Uterus (tissue), 4 donors: ENCODE data around the gene SPRR2B. TPM values are rescaled to one million over a fixed set of nuclear protein-coding genes. Genes with fewer than 3 reads are reported as not detected.

Experiments
- DNase-seq, 2 donors: peaks; one replicate each; pipeline ENCODE4 v3.0.0-alpha.2; 2019 to 2020
- H3K27ac ChIP-seq, 2 donors: fragments of 200-600 bp; sonication (generic); 1 replicate in 1 of 2; 2 replicates in 1 of 2; pipeline ENCODE4 v1.5.1; 2016 to 2018
- H3K27me3 ChIP-seq, 2 donors: fragments of 200-600 bp; sonication (generic); one replicate each; pipeline ENCODE4 v1.5.1; 2018 to 2019; ENCODE audit warnings: control low read depth in 1 of 2
- H3K36me3 ChIP-seq, 2 donors: fragments of 200-600 bp; sonication (generic); one replicate each; pipeline ENCODE4 v1.5.1; 2019; ENCODE audit warnings: control low read depth in 1 of 2
- H3K4me1 ChIP-seq, 2 donors: fragments of 200-600 bp; sonication (generic); one replicate each; pipeline ENCODE4 v1.5.1; 2018 to 2019; ENCODE audit warnings: control low read depth in 1 of 2
- H3K4me3 ChIP-seq, 2 donors: fragments of 200-600 bp; sonication (generic); 1 replicate in 1 of 2; 2 replicates in 1 of 2; pipeline ENCODE4 v1.5.1; 2018 to 2019; ENCODE audit warnings: mild to moderate bottlenecking in 1 of 2
- H3K9me3 ChIP-seq, 2 donors: fragments of 200-600 bp; sonication (generic); one replicate each; pipeline ENCODE4 v1.5.1; 2019; ENCODE audit warnings: control low read depth in 1 of 2
- POLR2A ChIP-seq, 2 donors: fragments of 450-650 bp; IDR thresholded peaks; one replicate each; pipeline ENCODE4 v1.6.1; 2016; ENCODE audit warnings: antibody characterized with exemption in 2 of 2, mild to moderate bottlenecking in 1 of 2, moderate library complexity in 1 of 2
- intact Hi-C: fragments of 100-400 bp; cut with DNase I; formaldehyde crosslinking; loops from one replicate; pipeline ENCODE4 v1.15.1; 2023; ENCODE audit warnings: low total_unique reads
- total RNA-seq, 4 donors: library from RNA; depleted of rRNA in 3 of 4; stranded (reverse); fragments of >200 nt in 3 of 4; gene quantifications; one replicate each; pipeline versions ENCODE4 v1.1.0 to v1.2.4, GENCODE V29; 2014 to 2023
- TF ChIP-seq, protein P1 (sequence below), 4 experiments: fragments of 200-600 bp in 2 of 4; fragments of 450-650 bp in 2 of 4; sonication (generic) in 2 of 4; IDR thresholded peaks; one replicate each; pipeline ENCODE4 v1.5.1; 2016 to 2019; ENCODE audit warnings: antibody characterized with exemption in 4 of 4, mild to moderate bottlenecking in 2 of 4, moderate library complexity in 1 of 4
- donor health status: DM: yes; HTN: yes; CAD: no.

SPRR2B gene
- total RNA-seq, 4 donors from 2014 or later, result not detected

DNA sequence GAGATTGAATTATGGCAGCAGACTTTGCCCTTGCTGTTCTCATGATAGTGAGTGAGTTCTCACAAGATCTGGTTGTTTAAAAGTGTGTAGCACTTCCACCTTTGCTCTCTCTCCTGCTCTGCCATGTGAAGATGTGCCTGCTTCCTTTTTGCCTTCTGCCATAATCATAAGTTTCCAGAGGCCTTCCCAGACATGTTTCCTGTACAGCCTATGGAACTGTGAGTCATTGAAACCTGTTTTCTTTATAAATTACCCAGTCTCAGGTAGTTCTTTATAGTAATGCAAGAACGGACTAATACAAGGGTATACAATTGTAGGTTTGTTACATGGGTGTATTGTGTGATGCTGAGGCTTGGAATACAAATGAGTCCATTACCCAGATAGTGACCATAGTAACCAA, 36.2 kb downstream of the SPRR2B start:
- intact Hi-C loops, result no loop called here
- H3K4me1 ChIP-seq, result no peaks in the 10 kb centered on the region
- H3K36me3 ChIP-seq, result no peaks in the 10 kb centered on the region
- no peaks in the 10 kb centered on the region for H3K27me3 ChIP-seq
- no peak overlapping the region for H3K4me3 ChIP-seq
- H3K9me3 ChIP-seq, result no peaks in the 10 kb centered on the region
- TF ChIP-seq, protein P1, sequence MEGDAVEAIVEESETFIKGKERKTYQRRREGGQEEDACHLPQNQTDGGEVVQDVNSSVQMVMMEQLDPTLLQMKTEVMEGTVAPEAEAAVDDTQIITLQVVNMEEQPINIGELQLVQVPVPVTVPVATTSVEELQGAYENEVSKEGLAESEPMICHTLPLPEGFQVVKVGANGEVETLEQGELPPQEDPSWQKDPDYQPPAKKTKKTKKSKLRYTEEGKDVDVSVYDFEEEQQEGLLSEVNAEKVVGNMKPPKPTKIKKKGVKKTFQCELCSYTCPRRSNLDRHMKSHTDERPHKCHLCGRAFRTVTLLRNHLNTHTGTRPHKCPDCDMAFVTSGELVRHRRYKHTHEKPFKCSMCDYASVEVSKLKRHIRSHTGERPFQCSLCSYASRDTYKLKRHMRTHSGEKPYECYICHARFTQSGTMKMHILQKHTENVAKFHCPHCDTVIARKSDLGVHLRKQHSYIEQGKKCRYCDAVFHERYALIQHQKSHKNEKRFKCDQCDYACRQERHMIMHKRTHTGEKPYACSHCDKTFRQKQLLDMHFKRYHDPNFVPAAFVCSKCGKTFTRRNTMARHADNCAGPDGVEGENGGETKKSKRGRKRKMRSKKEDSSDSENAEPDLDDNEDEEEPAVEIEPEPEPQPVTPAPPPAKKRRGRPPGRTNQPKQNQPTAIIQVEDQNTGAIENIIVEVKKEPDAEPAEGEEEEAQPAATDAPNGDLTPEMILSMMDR (IDR thresholded peaks at IDR 0.05), result no peak
- TF ChIP-seq POLR2A (IDR thresholded peaks at IDR 0.05), result no peak
- DNase-seq, result no peak
- no peak overlapping the region for H3K27ac ChIP-seq

DNA sequence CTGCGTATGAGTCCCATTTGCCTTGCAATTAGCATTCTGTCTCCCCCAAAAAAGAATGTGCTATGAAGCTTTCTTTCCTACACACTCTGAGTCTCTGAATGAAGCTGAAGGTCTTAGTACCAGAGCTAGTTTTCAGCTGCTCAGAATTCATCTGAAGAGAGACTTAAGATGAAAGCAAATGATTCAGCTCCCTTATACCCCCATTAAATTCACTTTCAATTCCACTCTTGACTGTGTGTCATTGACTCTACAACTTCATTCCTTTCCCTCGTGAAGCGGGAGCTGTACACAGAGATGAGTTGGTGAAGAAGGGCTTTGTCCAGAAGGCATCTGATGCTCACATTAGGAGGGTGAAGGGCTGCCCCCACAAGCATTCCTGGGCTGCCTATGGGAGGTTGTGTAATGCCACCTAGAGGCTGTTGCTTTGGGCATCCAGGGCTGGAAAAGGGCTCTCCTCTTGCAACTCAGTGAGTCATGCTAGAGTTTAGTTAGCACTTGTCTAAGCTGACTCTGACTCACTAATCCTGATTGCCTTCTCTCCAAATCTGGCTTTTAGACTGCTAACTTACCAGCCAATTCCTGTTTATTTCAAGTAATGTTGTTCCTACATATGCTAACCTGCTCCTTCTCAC, 38.6 kb downstream of the SPRR2B start:
- H3K4me1 ChIP-seq, result no peaks in the 10 kb centered on the region
- DNase-seq, result no peak
- no peaks in the 10 kb centered on the region for H3K27me3 ChIP-seq
- no peaks in the 10 kb centered on the region for H3K36me3 ChIP-seq
- intact Hi-C loops, result no loop called here
- H3K9me3 ChIP-seq, result no peaks in the 10 kb centered on the region
- no peak overlapping the region for H3K27ac ChIP-seq
- H3K4me3 ChIP-seq, result no peak overlapping the region
- no peak for TF ChIP-seq POLR2A (IDR thresholded peaks at IDR 0.05)
- TF ChIP-seq, protein P1 (IDR thresholded peaks at IDR 0.05), result no peak

DNA sequence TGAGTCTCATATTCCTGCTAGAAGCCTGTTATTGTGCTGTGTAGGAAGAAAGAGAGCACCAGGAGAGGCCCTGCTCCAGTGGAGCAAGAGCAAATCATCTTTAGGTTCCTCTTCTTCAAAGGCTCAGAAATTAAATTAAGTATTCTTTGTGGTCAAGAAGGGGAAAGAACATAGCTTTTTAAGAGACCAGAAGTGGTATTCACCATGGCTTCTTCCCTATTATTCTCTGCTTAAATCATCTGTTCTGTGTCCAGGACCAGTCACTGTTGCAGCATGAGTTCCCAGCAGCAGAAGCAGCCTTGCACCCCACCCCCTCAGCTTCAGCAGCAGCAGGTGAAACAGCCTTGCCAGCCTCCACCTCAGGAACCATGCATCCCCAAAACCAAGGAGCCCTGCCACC, 39.3 kb downstream of the SPRR2B start:
- TF ChIP-seq POLR2A (IDR thresholded peaks at IDR 0.05), result no peak
- TF ChIP-seq, protein P1 (IDR thresholded peaks at IDR 0.05), result no peak
- Histone ChIP-seq H3K4me3 (no peak overlapping the region), H3K27ac (no peak overlapping the region), H3K27me3 (no peaks in the 10 kb centered on the region), H3K36me3 (no peaks in the 10 kb centered on the region), H3K4me1 (no peaks in the 10 kb centered on the region), H3K9me3 (no peaks in the 10 kb centered on the region)
- intact Hi-C loops, result no loop called here
- DNase-seq, result no peak

DNA sequence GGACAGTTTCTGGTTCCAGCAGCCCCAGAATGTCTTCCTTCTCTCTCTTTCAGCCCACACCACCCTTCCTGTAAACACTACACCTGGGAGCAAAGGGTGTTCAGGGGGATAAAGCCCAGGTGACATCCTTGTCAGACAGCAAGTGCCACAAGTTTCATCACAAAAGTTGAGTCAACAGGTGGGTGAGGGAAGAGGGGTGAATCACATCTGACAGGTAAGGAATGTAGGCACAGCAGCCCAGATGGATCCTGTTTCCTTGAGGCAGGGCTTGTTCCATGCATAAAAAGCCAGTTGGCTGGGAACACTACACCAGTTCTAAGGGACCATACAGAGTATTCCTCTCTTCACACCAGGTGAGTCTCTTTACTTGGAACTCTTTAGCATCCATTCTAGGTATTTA, 40.5 kb downstream of the SPRR2B start, which contains the start of gene SPRR1B:
Gene SPRR1B (plus strand): TSS at position 309 of the 400 bp plus-strand sequence. CDS start 1,143 bp downstream, outside the sequence.
- intact Hi-C loops, result no loop called here
- no peak for TF ChIP-seq POLR2A (IDR thresholded peaks at IDR 0.05)
- TF ChIP-seq, protein P1 (IDR thresholded peaks at IDR 0.05), result no peak

DNA sequence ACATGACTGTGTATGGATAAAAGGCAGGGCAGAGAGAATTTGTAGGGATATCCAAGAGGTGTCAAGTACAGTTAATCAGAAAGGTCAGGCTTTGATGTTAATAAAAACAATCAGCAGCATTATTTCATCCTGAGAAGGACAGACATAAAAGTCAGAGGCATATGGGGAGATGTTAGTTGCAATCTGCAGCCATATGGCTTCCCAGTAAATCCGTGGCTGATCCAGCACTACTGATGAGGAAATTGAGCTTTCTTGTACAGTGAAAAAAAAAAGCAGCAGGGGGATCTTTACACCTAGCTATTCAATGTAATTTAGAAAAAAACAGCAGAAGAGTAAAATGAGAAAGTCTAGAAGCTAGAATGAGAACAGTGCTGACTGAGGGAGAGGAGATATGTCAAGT, 42.6 kb downstream of the SPRR2B start:
- Histone ChIP-seq H3K4me1 (no peaks in the 10 kb centered on the region), H3K36me3 (no peaks in the 10 kb centered on the region), H3K27ac (no peak overlapping the region), H3K9me3 (no peaks in the 10 kb centered on the region), H3K27me3 (no peaks in the 10 kb centered on the region), H3K4me3 (no peak overlapping the region)
- TF ChIP-seq, protein P1 (IDR thresholded peaks at IDR 0.05), result no peak
- TF ChIP-seq POLR2A (IDR thresholded peaks at IDR 0.05), result no peak
- intact Hi-C loops, result no loop called here
- no peak for DNase-seq

More for the DNA sequence above, 40.5 kb downstream of the SPRR2B start, which contains the start of gene SPRR1B:
- H3K27me3 ChIP-seq, result no peaks in the 10 kb centered on the region
- no peaks in the 10 kb centered on the region for H3K4me1 ChIP-seq
- no peak within 1 kb of the TSS for H3K27ac ChIP-seq
- no peak within 1 kb of the TSS for H3K4me3 ChIP-seq
- no peaks in the 10 kb centered on the region for H3K9me3 ChIP-seq
- no peak for DNase-seq
- H3K36me3 ChIP-seq, result no peaks in the 10 kb centered on the region
